Measurements from ENCODE around the gene FBXL16. TPM values are rescaled to one million over a fixed set of nuclear protein-coding genes. Genes with fewer than 3 reads are reported as not detected.

The FBXL16 gene
- total and polyA plus RNA-seq, 4 donors: under 0.01 to 0.14 TPM; not detected in 2

DNA sequence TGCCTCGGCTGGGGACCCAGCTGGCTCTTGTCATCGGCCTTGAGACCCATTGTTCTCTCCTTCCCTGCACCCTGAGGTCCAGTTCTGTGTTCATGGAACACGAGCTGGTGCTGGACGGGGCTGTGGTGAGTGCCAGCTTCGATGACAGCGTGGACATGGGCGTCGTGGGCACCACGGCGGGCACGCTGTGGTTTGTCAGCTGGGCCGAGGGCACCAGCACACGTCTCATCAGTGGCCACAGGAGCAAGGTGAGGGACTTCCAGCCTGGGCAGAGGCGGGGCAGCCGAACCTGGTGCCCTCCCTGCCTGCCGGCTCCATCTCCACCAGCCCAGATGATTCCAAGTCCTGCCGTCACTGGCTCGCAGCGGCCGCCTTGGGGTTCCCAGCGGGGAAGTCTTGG is 43.0 kb downstream of the FBXL16 start:
- TF ChIP-seq FOXA1 (IDR thresholded peaks at IDR 0.05) (no peak), TAF1 (conservative IDR thresholded peaks at IDR 0.05) (no peak), RXRA (IDR thresholded peaks at IDR 0.05) (no peak), NR2F2 (IDR thresholded peaks at IDR 0.05) (no peak), YY1 (IDR thresholded peaks at IDR 0.05) (no peak)
- TF ChIP-seq, protein P1, sequence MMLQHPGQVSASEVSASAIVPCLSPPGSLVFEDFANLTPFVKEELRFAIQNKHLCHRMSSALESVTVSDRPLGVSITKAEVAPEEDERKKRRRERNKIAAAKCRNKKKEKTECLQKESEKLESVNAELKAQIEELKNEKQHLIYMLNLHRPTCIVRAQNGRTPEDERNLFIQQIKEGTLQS (IDR thresholded peaks at IDR 0.05): no peak
- TF ChIP-seq, protein P2, sequence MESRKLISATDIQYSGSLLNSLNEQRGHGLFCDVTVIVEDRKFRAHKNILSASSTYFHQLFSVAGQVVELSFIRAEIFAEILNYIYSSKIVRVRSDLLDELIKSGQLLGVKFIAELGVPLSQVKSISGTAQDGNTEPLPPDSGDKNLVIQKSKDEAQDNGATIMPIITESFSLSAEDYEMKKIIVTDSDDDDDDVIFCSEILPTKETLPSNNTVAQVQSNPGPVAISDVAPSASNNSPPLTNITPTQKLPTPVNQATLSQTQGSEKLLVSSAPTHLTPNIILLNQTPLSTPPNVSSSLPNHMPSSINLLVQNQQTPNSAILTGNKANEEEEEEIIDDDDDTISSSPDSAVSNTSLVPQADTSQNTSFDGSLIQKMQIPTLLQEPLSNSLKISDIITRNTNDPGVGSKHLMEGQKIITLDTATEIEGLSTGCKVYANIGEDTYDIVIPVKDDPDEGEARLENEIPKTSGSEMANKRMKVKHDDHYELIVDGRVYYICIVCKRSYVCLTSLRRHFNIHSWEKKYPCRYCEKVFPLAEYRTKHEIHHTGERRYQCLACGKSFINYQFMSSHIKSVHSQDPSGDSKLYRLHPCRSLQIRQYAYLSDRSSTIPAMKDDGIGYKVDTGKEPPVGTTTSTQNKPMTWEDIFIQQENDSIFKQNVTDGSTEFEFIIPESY (IDR thresholded peaks at IDR 0.05): no peak
- TF ChIP-seq, protein P3, sequence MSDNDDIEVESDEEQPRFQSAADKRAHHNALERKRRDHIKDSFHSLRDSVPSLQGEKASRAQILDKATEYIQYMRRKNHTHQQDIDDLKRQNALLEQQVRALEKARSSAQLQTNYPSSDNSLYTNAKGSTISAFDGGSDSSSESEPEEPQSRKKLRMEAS (IDR thresholded peaks at IDR 0.05): no peak
- TF ChIP-seq, protein P4, sequence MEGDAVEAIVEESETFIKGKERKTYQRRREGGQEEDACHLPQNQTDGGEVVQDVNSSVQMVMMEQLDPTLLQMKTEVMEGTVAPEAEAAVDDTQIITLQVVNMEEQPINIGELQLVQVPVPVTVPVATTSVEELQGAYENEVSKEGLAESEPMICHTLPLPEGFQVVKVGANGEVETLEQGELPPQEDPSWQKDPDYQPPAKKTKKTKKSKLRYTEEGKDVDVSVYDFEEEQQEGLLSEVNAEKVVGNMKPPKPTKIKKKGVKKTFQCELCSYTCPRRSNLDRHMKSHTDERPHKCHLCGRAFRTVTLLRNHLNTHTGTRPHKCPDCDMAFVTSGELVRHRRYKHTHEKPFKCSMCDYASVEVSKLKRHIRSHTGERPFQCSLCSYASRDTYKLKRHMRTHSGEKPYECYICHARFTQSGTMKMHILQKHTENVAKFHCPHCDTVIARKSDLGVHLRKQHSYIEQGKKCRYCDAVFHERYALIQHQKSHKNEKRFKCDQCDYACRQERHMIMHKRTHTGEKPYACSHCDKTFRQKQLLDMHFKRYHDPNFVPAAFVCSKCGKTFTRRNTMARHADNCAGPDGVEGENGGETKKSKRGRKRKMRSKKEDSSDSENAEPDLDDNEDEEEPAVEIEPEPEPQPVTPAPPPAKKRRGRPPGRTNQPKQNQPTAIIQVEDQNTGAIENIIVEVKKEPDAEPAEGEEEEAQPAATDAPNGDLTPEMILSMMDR (IDR thresholded peaks at IDR 0.05; ENCODE audit: low read depth, low read length, missing input control): no peak
- TF ChIP-seq, protein P5, sequence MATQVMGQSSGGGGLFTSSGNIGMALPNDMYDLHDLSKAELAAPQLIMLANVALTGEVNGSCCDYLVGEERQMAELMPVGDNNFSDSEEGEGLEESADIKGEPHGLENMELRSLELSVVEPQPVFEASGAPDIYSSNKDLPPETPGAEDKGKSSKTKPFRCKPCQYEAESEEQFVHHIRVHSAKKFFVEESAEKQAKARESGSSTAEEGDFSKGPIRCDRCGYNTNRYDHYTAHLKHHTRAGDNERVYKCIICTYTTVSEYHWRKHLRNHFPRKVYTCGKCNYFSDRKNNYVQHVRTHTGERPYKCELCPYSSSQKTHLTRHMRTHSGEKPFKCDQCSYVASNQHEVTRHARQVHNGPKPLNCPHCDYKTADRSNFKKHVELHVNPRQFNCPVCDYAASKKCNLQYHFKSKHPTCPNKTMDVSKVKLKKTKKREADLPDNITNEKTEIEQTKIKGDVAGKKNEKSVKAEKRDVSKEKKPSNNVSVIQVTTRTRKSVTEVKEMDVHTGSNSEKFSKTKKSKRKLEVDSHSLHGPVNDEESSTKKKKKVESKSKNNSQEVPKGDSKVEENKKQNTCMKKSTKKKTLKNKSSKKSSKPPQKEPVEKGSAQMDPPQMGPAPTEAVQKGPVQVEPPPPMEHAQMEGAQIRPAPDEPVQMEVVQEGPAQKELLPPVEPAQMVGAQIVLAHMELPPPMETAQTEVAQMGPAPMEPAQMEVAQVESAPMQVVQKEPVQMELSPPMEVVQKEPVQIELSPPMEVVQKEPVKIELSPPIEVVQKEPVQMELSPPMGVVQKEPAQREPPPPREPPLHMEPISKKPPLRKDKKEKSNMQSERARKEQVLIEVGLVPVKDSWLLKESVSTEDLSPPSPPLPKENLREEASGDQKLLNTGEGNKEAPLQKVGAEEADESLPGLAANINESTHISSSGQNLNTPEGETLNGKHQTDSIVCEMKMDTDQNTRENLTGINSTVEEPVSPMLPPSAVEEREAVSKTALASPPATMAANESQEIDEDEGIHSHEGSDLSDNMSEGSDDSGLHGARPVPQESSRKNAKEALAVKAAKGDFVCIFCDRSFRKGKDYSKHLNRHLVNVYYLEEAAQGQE (IDR thresholded peaks at IDR 0.05): no peak
- Histone ChIP-seq H3K4me1 (ENCODE audit: control insufficient read depth in 4 of 4, insufficient read depth in 4 of 4, low read length in 3 of 4) (peaks cover 14 to 26% (median 18%) of the 10 kb centered on the region in 4 donors), H3K27ac (ENCODE audit: low read depth in 1 of 2, low read length in 2 of 2) (no peak overlapping the region), H3K27me3 (ENCODE audit: control insufficient read depth in 4 of 4, insufficient read depth in 4 of 4, low read length in 3 of 4) (no peaks in the 10 kb centered on the region), H3K4me3 (ENCODE audit: low read depth in 1 of 3, low read length in 3 of 3) (no peak overlapping the region), H3K9me3 (ENCODE audit: control insufficient read depth in 4 of 4, low read length in 3 of 4) (no peaks in the 10 kb centered on the region), H3K36me3 (ENCODE audit: control insufficient read depth in 4 of 4, insufficient read depth in 3 of 4, low read depth in 1 of 4, low read length in 3 of 4) (peaks cover 0 to 2% (median 0%) of the 10 kb centered on the region in 4 donors), H3K9ac (ENCODE audit: low read depth in 1 of 2, low read length in 2 of 2) (no peak overlapping the region)
- DNase-seq (ENCODE audit: low spot score): no peak
- WGBS: 96% methylated on average over 21 of the region's 21 CpGs

DNA sequence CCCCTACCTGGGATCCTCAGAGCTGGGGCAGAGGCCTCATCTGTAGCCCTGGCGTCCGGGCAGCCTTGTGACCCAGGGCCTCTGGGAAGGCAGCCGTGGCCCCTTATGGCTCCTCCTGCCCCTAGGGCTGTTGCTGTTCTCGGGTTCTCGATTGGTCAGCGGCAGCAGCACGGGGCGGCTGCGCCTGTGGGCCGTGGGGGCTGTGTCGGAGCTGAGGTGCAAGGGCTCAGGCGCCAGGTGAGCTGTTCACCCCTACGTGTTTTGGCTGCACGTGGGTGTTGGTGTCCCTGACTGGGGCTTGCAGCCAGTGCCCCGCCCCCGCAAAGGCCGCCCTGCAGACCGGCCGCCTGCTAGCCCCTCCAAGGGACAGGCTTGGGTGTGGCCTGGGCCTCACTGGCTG is 43.5 kb downstream of the FBXL16 start:
- Histone ChIP-seq H3K4me3 (ENCODE audit: low read depth in 1 of 3, low read length in 3 of 3) (no peak overlapping the region), H3K9ac (ENCODE audit: low read depth in 1 of 2, low read length in 2 of 2) (no peak overlapping the region), H3K27ac (ENCODE audit: low read depth in 1 of 2, low read length in 2 of 2) (no peak overlapping the region), H3K36me3 (ENCODE audit: control insufficient read depth in 4 of 4, insufficient read depth in 3 of 4, low read depth in 1 of 4, low read length in 3 of 4) (peaks cover 0 to 2% (median 0%) of the 10 kb centered on the region in 4 donors), H3K27me3 (ENCODE audit: control insufficient read depth in 4 of 4, insufficient read depth in 4 of 4, low read length in 3 of 4) (no peaks in the 10 kb centered on the region), H3K9me3 (ENCODE audit: control insufficient read depth in 4 of 4, low read length in 3 of 4) (no peaks in the 10 kb centered on the region), H3K4me1 (ENCODE audit: control insufficient read depth in 4 of 4, insufficient read depth in 4 of 4, low read length in 3 of 4) (peaks cover 10 to 22% (median 15%) of the 10 kb centered on the region in 4 donors)
- no peak for DNase-seq (ENCODE audit: low spot score)
- TF ChIP-seq, protein P2 (IDR thresholded peaks at IDR 0.05): no peak
- TF ChIP-seq NR2F2 (IDR thresholded peaks at IDR 0.05): no peak
- no peak for TF ChIP-seq JUND (IDR thresholded peaks at IDR 0.05)
- TF ChIP-seq RAD21 (IDR thresholded peaks at IDR 0.05): no peak
- 97% methylated on average over 19 of the region's 19 CpGs for WGBS

Data from liver (tissue), 9 donors.